Measurements from ENCODE around the gene TCHP. TPM values are rescaled to one million over a fixed set of nuclear protein-coding genes. Genes with fewer than 3 reads are reported as not detected.

The TCHP gene
- total RNA-seq, 1 donor from 2014 or later = 9.2 TPM

DNA sequence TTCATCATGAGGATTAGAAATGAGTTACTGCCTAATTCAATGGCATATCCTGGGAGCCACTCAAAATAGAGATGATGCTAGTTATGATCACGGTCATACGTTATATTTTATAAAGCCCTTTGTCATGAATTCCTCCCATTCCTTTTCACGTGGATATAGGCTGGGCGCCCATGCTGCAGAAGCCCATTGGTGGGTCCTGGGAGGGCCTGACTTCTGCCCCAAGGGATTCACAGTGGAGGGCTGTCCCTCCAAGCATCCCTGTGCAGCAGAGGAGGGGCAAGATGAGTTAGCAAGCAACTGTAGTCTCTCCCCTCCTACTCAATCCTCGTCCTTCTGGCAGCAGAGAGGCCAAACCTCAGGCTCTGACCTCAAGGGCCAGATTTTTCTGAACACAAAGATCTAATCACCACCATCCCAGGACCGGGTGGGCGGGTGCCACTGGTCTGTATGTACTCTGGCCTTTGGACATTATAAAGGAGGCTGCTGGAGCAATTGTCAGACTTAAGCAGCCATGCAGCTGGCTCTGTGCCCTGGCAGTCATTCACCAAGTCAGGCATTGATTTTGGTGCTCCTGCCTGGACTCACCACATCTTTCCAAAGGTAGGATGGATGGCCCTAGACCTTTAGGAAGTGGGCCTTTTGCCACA is 28.3 kb upstream of the TCHP start:
- Histone ChIP-seq H3K36me3 (ENCODE audit: control insufficient read depth, insufficient read depth, low read length) (peaks cover 4% of the 10 kb centered on the region), H3K4me3 (ENCODE audit: low read depth, low read length) (no peak overlapping the region), H3K27me3 (ENCODE audit: control insufficient read depth, insufficient read depth, low read length) (no peaks in the 10 kb centered on the region)
- FAIRE-seq (no peak), DNase-seq (ENCODE audit: low read depth) (no peak)
- TF ChIP-seq, protein P1, sequence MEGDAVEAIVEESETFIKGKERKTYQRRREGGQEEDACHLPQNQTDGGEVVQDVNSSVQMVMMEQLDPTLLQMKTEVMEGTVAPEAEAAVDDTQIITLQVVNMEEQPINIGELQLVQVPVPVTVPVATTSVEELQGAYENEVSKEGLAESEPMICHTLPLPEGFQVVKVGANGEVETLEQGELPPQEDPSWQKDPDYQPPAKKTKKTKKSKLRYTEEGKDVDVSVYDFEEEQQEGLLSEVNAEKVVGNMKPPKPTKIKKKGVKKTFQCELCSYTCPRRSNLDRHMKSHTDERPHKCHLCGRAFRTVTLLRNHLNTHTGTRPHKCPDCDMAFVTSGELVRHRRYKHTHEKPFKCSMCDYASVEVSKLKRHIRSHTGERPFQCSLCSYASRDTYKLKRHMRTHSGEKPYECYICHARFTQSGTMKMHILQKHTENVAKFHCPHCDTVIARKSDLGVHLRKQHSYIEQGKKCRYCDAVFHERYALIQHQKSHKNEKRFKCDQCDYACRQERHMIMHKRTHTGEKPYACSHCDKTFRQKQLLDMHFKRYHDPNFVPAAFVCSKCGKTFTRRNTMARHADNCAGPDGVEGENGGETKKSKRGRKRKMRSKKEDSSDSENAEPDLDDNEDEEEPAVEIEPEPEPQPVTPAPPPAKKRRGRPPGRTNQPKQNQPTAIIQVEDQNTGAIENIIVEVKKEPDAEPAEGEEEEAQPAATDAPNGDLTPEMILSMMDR (IDR thresholded peaks at IDR 0.05; ENCODE audit: insufficient read depth, low read length, severe bottlenecking) = no peak

DNA sequence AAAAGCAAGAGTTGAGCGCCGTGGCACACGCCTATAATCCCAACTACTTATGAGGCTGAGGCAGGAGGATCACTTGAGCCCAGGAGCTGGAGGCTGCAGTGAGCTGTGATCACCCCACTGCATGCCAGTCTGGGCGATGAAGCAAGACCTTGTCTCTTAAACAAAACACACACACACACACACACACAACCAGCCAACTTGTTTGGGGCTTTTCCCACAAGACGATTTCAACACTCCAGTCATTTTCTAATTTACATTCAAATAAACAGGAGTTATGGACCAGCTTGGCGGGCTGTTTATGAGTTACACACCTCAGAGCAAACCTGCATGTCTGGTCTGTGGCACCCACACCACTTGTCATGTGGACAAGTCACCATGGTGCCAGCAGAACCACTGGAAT is 26.4 kb upstream of the TCHP start:
- peaks cover 7% of the 10 kb centered on the region for H3K36me3 ChIP-seq (ENCODE audit: control insufficient read depth, insufficient read depth, low read length)
- TF ChIP-seq, protein P1 (IDR thresholded peaks at IDR 0.05; ENCODE audit: insufficient read depth, low read length, severe bottlenecking) = no peak
- FAIRE-seq (no peak), DNase-seq (ENCODE audit: low read depth) (no peak)
- no peaks in the 10 kb centered on the region for H3K27me3 ChIP-seq (ENCODE audit: control insufficient read depth, insufficient read depth, low read length)
- no peak overlapping the region for H3K4me3 ChIP-seq (ENCODE audit: low read depth, low read length)

DNA sequence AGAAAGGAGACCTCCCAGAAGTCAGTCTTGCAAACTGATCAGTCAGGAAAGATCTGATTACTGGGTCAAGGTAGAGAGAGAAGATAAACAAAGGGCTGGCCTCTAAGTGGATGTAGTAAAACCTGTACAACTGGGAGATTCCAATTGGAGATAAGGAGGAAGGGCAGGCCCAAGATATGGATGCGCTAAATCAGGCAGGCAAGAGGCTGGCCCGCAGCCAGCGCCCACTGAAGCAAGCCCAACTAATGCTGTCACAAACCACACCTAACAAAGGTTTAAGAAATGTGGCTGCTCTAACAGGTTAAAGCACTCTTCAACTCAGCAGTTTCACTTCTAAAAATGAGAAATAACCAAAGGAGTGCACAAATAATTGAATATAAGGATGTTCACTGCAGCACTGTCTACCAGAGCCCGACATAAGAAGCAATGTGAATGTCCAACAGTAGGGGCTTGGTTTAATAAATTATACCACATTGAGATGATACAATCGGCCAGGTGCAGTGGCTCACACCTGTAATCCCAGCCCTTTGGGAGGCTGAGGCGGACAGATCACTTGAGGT is 24.4 kb upstream of the TCHP start:
- Histone ChIP-seq H3K27me3 (ENCODE audit: control insufficient read depth, insufficient read depth, low read length) (no peaks in the 10 kb centered on the region), H3K36me3 (ENCODE audit: control insufficient read depth, insufficient read depth, low read length) (peaks cover 9% of the 10 kb centered on the region), H3K4me3 (ENCODE audit: low read depth, low read length) (no peak overlapping the region)
- TF ChIP-seq, protein P1 (IDR thresholded peaks at IDR 0.05; ENCODE audit: insufficient read depth, low read length, severe bottlenecking) = no peak
- FAIRE-seq (no peak), DNase-seq (ENCODE audit: low read depth) (peak; percentile 51)

DNA sequence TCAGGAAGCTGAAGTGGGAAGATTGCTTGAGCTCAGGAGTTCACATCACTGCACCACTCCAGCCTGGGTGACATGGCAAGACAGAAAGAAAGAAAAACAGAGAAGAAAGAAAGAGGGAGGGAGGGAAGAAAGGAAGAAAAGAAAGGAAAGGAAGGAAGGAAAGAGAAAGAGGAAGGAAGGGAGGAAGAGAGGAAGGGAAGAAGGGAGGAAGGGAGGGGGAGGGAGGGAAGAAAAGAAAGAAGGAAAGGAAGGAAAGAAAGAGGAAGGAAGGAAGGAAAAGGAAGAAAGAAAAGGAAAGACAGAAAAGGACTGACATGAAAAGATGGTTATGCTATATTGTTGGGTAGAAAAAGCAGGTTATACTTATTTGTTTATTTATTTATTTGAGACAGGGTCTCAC is 23.7 kb upstream of the TCHP start:
- peaks cover 9% of the 10 kb centered on the region for H3K36me3 ChIP-seq (ENCODE audit: control insufficient read depth, insufficient read depth, low read length)
- FAIRE-seq (no peak), DNase-seq (ENCODE audit: low read depth) (no peak)
- TF ChIP-seq, protein P1 (IDR thresholded peaks at IDR 0.05; ENCODE audit: insufficient read depth, low read length, severe bottlenecking) = no peak
- H3K4me3 ChIP-seq (ENCODE audit: low read depth, low read length) = no peak overlapping the region
- no peaks in the 10 kb centered on the region for H3K27me3 ChIP-seq (ENCODE audit: control insufficient read depth, insufficient read depth, low read length)

DNA sequence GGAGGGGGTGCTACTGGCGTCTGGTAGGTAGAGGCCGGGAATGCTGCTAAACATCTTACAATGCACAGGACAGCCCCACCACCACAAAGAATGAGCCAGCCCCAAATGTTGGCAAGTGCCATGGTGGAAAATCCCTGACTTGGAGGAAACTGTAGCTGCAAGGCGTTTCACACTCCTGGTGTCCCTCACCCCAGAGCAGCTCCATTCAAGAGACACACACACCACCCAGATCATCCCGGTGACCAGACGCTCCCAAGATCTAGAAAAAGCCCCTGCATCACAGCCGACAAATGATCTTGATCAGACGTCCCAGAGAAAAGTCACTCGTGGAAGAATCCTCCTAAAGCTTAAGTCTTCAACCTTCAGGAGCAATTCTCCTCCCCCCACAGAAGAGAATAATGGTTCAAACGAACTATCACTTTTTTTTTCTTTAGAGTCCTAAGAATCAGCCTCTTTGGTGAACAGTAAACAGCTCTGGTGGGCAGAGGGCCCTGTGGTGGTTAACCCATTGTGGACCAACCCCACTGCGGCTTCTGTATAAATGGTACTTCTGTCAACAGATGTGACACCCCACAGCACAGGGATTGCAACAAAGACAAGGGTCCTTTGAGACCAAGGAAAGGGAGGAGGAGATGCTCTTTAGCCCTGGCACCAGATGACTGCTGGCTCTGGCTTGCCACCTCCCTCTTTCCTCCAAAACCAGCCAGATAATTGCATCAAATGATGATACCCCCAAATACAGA is 22.4 kb upstream of the TCHP start:
- H3K4me3 ChIP-seq (ENCODE audit: low read depth, low read length) = peak overlapping the region; percentile 54
- H3K27me3 ChIP-seq (ENCODE audit: control insufficient read depth, insufficient read depth, low read length) = no peaks in the 10 kb centered on the region
- FAIRE-seq (no peak), DNase-seq (ENCODE audit: low read depth) (no peak)
- TF ChIP-seq, protein P1 (IDR thresholded peaks at IDR 0.05; ENCODE audit: insufficient read depth, low read length, severe bottlenecking) = no peak
- peaks cover 7% of the 10 kb centered on the region for H3K36me3 ChIP-seq (ENCODE audit: control insufficient read depth, insufficient read depth, low read length)
